Parathyroid adenoma (tissue), 2 donors: ENCODE results near the gene PDCD2.

Source experiments
- H2AFZ ChIP-seq: fragments of 300-600 bp; sonication (generic); one replicate; pipeline ENCODE4 v1.7.0; 2017; ENCODE audit warnings: antibody characterized with exemption, mild to moderate bottlenecking
- H3K27ac ChIP-seq: fragments of 300-600 bp; sonication (generic); one replicate; pipeline ENCODE4 v1.7.0; 2017
- H3K27me3 ChIP-seq: fragments of 300-600 bp; sonication (generic); one replicate; pipeline ENCODE4 v1.7.0; 2017; ENCODE audit warnings: low read length; ENCODE audit not compliant: control insufficient read depth, insufficient read depth
- H3K36me3 ChIP-seq: fragments of 300-600 bp; sonication (generic); one replicate; pipeline ENCODE4 v1.7.0; 2017; ENCODE audit warnings: low read length; ENCODE audit not compliant: control insufficient read depth, insufficient read depth
- H3K4me1 ChIP-seq: fragments of 300-600 bp; sonication (generic); one replicate; pipeline ENCODE4 v1.7.0; 2017; ENCODE audit warnings: control low read depth
- H3K4me2 ChIP-seq: fragments of 300-600 bp; sonication (generic); one replicate; pipeline ENCODE4 v1.7.0; 2017; ENCODE audit warnings: low read length
- H3K4me3 ChIP-seq: fragments of 300-600 bp; sonication (generic); one replicate; pipeline ENCODE4 v1.7.0; 2017; ENCODE audit warnings: low read depth, low read length
- H3K79me2 ChIP-seq: fragments of 300-600 bp; sonication (generic); one replicate; pipeline ENCODE4 v1.7.0; 2017; ENCODE audit warnings: control low read depth
- H3K9ac ChIP-seq: fragments of 300-600 bp; sonication (generic); one replicate; pipeline ENCODE4 v1.7.0; 2017; ENCODE audit warnings: mild to moderate bottlenecking
- H3K9me3 ChIP-seq: fragments of 300-600 bp; sonication (generic); one replicate; pipeline ENCODE4 v1.7.0; 2017; ENCODE audit warnings: low read length; ENCODE audit not compliant: control insufficient read depth
- TF ChIP-seq, protein P1 (sequence below): fragments of 300-600 bp; sonication (generic); IDR thresholded peaks from one replicate; pipeline ENCODE4 v1.7.0; 2017; ENCODE audit warnings: antibody characterized with exemption, mild to moderate bottlenecking
- donor health status: primary hyperparathyroidism.

The PDCD2 gene

DNA sequence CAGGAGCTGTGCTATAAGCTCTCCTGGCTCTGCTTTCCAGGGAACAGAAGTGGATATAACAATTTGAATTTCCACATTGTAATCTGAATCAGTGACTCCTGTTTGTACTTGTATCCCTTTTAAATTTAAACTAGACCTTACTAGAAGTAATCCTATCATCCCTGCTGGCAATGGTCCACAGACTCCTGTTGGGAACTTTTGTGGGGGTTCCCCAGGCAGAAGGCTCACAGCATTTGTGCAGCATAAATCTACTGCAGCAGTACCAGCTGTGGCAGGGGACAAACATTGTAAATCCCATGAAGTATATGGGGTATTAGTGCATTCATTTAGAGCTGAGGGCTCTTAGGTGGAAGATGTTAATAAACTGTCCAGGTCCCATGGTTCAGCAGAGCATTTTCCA lies 12.0 kb upstream of the PDCD2 start:
- H3K4me2 ChIP-seq, result no peak overlapping the region
- H3K79me2 ChIP-seq, result no peaks in the 10 kb centered on the region
- H3K9me3 ChIP-seq, result no peaks in the 10 kb centered on the region
- TF ChIP-seq, protein P1, sequence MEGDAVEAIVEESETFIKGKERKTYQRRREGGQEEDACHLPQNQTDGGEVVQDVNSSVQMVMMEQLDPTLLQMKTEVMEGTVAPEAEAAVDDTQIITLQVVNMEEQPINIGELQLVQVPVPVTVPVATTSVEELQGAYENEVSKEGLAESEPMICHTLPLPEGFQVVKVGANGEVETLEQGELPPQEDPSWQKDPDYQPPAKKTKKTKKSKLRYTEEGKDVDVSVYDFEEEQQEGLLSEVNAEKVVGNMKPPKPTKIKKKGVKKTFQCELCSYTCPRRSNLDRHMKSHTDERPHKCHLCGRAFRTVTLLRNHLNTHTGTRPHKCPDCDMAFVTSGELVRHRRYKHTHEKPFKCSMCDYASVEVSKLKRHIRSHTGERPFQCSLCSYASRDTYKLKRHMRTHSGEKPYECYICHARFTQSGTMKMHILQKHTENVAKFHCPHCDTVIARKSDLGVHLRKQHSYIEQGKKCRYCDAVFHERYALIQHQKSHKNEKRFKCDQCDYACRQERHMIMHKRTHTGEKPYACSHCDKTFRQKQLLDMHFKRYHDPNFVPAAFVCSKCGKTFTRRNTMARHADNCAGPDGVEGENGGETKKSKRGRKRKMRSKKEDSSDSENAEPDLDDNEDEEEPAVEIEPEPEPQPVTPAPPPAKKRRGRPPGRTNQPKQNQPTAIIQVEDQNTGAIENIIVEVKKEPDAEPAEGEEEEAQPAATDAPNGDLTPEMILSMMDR, result no peak
- no peak overlapping the region for H3K27ac ChIP-seq
- H2AFZ ChIP-seq, result no peak overlapping the region
- H3K4me1 ChIP-seq, result no peaks in the 10 kb centered on the region
- no peaks in the 10 kb centered on the region for H3K27me3 ChIP-seq
- no peaks in the 10 kb centered on the region for H3K36me3 ChIP-seq
- H3K9ac ChIP-seq, result no peak overlapping the region
- no peak overlapping the region for H3K4me3 ChIP-seq

DNA sequence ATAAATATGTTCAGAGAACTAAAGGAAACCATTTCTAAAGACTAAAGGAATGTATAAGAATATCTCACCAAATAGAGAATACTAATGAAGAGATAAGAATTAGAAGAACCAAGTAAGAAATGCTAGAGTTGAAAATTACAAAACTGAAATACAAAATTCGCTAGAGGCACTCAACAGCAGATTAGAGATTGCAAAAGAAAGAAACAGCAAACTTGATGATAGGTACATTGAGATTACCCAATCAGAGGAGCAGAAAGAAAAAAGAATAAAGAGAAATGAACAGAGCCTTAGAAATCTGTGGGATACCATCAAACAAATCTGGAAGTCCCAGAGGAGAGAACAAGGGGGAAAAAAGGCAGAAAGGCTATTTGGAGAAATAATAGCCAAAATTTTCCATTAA lies 6.3 kb upstream of the PDCD2 start:
- Histone ChIP-seq H3K36me3 (no peaks in the 10 kb centered on the region), H3K4me2 (no peak overlapping the region), H3K9ac (no peak overlapping the region), H3K27ac (no peak overlapping the region), H3K27me3 (no peaks in the 10 kb centered on the region), H3K79me2 (no peaks in the 10 kb centered on the region), H3K9me3 (no peaks in the 10 kb centered on the region), H3K4me1 (no peaks in the 10 kb centered on the region), H3K4me3 (no peak overlapping the region), H2AFZ (no peak overlapping the region)
- TF ChIP-seq, protein P1, result no peak

DNA sequence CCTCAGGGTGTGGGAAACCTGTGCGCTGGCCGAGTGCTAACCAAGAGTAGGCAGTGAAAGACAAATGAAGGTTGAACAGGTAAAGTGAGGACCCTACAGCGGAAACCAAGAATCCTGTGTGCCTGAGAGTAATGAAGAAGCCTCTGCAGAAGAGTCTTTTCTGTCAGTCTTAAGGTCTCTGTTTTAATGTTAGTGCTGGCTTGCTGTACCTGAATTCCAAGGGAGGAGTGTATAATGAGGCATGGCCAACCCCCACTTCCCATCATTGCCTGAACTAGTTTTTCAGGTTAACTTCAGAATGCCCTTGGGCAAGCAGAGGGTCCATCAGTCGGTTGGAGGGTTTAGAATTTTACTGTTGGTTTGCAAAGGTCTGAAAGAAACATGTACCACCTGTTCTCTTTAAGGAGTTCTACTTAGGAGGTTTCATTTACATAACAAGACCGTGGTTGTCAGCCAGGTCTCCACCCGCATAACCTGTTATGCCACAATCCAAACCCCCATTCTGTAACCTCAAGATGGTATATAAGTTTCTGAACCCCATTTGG lies 589 bp upstream of the PDCD2 start:
- no peaks in the 10 kb centered on the region for H3K4me1 ChIP-seq

DNA sequence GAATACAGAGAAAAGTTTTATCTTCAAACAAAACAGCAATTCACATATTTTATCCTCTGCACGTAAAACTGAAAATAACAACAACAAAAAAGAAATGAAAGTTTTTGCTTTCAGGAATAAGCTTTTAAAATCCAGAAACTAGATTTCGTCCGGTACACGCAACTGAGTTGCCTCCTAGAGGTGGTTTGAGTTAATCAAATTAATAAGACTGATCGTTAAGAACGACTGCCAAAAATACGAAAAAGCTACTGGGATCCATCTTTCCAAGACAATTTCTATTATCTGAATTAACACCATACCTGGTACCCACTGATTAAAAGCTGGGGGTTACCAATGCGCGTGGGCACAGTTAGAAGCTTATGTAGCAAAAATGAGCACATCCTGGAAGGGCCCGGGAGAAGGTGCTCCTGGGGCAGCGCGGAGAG lies 669 bp downstream of the PDCD2 start:
- H3K27me3 ChIP-seq, result no peaks in the 10 kb centered on the region
- peak overlapping the region; percentile 55 for H3K9ac ChIP-seq
- H3K79me2 ChIP-seq, result no peaks in the 10 kb centered on the region
- H3K27ac ChIP-seq, result peak overlapping the region; percentile 94
- H3K4me3 ChIP-seq, result peak overlapping the region; percentile 75
- TF ChIP-seq, protein P1, result no peak
- H2AFZ ChIP-seq, result peak overlapping the region; percentile 97
- H3K36me3 ChIP-seq, result no peaks in the 10 kb centered on the region
- no peaks in the 10 kb centered on the region for H3K4me1 ChIP-seq
- H3K4me2 ChIP-seq, result peak overlapping the region; percentile 84
- no peaks in the 10 kb centered on the region for H3K9me3 ChIP-seq

More for the DNA sequence above, 589 bp upstream of the PDCD2 start:
- Histone ChIP-seq H3K4me3 (peak overlapping the region; percentile 75), H3K36me3 (no peaks in the 10 kb centered on the region), H2AFZ (peak overlapping the region; percentile 97), H3K9ac (peak overlapping the region; percentile 79), H3K79me2 (no peaks in the 10 kb centered on the region), H3K4me2 (peak overlapping the region; percentile 79), H3K9me3 (no peaks in the 10 kb centered on the region), H3K27ac (peak overlapping the region; percentile 94), H3K27me3 (no peaks in the 10 kb centered on the region)
- TF ChIP-seq, protein P1, result no peak

DNA sequence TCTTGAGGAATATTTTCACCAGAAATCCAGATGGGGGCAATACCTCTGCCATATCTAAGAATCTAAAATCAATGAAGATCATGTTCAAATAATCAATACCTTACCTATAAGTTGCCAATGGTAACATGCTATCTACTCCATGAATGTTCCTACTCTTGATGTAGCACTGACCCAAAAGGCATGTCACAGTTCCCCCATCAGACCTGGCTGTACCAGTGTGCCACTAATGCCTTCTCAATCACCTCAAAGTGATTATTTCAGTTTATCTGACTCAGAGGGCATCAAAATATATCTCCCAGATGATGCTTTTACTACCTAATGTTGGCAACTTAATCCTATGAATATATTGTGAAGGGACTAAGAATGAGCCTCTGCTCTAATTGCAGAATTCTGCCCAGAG lies 5.5 kb downstream of the PDCD2 start:
- H3K4me2 ChIP-seq, result no peak overlapping the region
- TF ChIP-seq, protein P1, result no peak
- H3K4me3 ChIP-seq, result no peak overlapping the region
- no peak overlapping the region for H3K27ac ChIP-seq
- H3K9me3 ChIP-seq, result no peaks in the 10 kb centered on the region
- H2AFZ ChIP-seq, result no peak overlapping the region
- no peaks in the 10 kb centered on the region for H3K36me3 ChIP-seq
- H3K9ac ChIP-seq, result no peak overlapping the region
- H3K79me2 ChIP-seq, result no peaks in the 10 kb centered on the region
- H3K4me1 ChIP-seq, result no peaks in the 10 kb centered on the region
- H3K27me3 ChIP-seq, result no peaks in the 10 kb centered on the region
